ENCODE measurements around the gene SPZ1.
"Not testable (repeated sequence)": the region's sequence is repeated elsewhere in the genome, so short reads cannot be mapped to it uniquely, and the experiment has no call there.

SPZ1 gene, protein sequence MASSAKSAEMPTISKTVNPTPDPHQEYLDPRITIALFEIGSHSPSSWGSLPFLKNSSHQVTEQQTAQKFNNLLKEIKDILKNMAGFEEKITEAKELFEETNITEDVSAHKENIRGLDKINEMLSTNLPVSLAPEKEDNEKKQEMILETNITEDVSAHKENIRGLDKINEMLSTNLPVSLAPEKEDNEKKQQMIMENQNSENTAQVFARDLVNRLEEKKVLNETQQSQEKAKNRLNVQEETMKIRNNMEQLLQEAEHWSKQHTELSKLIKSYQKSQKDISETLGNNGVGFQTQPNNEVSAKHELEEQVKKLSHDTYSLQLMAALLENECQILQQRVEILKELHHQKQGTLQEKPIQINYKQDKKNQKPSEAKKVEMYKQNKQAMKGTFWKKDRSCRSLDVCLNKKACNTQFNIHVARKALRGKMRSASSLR

DNA sequence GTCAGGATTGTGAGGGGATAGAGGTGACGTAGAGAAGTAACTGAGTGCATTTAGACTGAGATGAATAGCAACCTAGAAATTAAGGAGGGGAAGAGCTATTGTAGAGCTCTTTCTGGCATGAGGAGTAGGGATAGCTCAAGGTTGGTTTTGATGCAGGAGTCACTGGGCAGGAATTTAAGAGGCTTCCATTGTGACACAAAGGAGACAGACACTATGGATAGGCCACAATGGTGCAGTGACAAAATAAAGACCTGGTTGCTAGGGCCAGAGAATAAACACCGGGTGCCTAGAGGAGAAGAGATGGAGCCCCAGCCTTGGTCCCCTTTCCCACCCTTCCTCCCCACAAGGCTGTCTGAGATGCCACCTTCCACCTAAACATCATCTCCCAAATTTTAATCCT is at the start of gene SPZ1:
SPZ1 (plus strand) TSS at position 301 of the 400 bp plus-strand sequence. CDS start 214 bp downstream, outside the sequence.
- no peak for DNase-seq

DNA sequence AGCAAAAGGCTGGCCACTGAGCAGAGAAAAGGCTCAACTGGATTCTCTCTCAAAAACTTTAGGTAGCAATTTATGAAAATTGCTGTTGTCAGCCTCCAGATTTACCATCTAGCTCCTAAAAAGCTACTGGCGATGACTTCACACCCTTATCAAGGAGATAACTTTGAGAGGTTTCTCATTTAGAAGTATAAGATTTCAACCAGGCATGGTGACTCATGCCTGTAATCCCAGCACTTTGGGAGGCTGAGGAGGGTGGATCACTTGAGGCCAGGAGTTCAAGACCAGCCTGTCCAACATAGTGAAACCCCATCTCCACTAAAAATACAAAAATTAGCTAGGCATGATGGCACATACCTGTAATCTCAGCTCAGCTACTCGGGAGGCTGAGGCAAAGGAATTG is 49.3 kb upstream of the SPZ1 start:
- not testable (repeated sequence) for DNase-seq

DNA sequence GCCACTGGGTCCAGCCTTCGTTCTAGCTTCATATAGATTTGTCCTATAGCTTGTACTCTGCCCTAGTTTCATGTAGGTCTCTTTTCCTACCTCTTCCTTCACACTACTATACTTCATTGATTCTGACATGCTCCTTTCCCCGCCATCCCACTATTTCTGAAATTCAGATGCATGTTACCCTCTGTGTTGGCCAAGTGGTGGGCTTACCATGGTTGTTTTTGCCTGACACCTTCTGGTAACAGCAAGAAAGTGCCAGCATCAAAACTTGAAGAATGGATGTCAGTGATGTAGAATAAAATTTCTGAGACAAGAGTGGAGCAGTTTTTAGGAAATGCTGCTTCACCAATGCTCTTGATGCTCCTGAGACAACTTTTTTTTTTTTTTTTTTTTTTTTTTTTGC is 44.5 kb upstream of the SPZ1 start:
- no peak for DNase-seq

DNA sequence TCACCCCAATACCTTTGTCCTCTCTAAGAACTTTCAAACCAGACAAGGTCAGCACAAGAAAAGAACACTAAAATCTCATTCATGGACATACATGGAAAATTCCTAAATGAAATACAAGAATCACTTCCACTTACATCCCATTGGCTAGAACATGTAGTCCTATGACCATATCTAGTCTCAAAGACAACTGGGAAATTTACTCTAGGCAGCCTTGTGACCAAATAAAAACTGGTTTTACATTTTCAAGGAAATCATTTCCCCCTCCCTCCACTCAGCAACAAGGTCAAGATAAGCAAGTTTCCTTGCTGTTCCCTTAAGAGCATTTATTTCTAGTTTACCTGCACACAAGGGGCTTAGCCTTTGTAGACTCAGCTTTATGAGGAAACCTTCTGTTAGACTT is 43.6 kb upstream of the SPZ1 start:
- DNase-seq = no peak

DNA sequence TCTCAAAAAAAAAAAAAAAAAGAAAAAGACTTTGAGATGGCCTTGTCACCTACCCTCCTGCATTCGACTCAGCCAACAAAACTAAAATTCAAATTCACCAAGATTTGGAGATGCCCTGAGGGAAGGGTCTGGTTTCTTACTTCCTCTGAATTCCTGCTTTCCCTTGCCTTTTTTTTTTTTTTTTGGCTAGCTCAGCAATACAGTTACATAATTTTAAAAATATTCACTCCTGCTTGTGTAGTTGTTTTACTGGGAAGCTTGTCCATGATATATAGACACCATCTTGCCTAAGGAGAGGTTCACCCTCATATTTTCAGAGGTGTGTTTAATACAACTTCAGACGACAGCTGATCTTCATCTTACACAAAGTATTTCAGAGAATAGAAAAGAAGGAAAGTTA is 42.6 kb upstream of the SPZ1 start:
- DNase-seq = no peak

DNA sequence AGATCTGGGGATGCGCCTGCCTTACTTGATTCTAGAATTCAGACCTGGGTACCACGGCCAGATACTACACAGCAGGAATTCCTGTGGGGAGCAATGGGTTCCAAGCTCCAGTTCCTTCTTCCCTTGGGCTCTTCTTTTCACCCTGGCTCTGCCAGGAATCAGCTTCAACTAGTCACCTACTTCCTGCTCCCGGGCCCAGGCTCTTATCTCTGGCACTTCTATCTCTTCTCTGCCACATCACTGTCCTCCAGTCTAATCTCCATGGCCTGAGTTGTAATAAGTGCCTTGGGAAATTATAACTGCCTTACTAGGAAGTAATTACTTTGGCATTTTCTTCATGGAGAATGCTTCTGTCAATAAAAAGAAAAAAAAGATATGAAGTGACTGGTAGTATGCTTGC is 37.7 kb upstream of the SPZ1 start:
- no peak for DNase-seq

DNA sequence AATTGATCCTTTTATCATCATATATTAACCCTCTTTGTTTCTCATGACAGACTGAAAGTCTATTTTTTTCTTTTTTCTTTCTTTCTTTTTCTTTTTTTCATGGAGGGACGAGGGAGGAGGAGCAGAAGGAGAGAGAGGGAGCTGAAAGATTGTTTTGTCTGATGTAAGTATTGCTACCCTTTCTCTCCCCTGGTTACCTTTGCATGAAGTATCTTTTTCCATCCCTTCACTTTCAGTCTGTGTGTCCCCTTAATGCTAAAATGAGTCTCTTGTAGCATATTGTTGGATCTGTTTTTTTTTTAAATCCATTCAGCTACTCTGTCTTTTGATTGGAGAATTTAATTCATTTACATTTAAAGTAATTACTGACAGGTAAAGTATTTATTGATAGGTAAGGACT is 36.4 kb upstream of the SPZ1 start:
- DNase-seq = no peak

DNA sequence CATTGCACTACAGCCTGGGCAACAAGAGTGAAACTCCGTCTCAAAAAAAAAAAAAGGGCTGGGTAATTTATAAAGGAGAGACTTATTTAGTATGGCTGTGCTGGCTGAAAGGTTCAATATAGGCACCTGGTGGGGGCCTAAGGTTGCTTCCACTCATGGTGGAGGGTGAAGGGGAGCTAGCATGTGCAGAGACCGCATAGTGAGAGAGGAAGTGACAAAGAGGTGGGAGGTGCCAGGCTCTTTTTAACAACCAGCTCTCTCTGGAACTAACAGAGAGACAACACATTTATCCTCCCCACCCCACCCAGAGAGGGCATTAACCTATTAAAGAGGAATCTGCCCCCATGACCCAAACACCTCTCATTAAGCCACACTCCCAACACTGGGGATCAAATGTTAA is 35.1 kb upstream of the SPZ1 start:
- no peak for DNase-seq

DNA sequence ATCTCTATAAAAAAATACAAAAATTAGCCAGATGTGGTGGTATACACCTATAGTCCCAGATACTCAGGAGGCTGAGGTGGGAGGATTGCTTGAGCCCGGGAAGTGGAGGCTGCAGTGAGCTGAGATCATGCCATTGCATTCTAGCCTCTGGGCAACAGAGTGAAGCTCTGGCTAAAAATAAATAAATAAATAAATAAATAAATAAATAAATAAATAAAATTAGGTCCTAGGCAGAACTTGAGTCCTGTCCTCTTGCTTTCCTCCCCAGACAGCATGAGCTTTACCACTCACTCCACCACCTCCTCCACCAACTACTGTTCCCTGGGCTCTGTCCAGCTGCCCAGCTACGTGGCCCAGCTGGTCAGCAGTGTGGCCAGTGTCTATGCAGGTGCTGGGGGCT is 31.6 kb upstream of the SPZ1 start:
- no peak for DNase-seq

DNA sequence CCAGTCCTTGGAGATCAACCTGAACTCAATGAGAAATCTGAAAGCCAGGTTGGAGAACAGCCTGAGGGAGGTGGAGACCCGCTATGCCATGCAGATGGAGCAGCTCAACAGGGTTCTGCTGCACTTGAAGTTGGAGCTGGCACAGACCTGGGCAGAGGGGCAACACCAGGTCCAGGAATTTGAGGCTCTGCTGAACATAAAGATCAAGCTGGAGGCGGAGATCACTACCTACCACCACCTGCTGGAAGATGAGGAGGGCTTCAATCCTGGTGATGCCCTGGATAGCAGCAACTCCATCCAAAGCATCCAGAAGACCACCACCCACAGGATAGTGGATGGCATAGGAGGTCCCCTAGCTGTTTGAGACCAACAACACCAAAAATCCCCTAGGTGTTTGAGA is 30.5 kb upstream of the SPZ1 start:
- DNase-seq = no peak

DNA sequence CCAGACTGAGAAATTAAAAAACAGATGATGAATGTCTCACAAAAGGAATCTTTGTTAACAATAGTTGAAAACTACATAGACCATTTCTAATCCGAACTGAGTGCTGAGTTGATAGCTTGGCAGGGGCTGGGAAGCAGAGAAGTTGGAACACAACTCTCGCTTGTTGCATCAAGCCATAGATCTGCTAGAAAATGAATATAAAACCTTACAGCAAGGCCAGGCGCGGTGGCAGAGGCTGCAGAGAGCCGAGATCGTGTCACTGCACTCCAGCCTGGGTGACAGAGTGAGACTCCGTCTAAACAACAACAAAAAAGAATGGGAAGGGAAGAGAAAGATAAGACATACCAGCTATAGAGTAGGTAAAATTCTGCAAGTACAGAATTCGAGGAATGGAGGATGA is 28.0 kb upstream of the SPZ1 start:
- DNase-seq = no peak

DNA sequence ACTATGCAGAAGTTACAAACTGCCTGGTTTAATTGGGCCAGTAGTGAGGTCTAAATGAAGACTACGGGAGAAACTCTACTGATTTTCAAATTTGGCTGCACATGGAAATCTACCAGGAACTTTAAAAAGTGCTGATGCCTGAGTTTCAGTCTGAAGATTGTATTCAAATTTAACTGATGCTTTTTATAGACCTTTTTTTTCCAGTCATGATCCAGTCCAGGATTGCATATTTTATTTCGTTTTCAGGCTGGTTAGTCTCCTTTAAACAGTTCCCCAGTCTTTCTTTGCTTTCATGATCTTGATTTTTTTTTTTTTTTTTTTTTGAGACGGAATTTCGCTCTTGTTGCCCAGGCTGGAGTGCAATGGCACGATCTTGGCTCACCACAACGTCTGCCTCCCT is 23.7 kb upstream of the SPZ1 start:
- DNase-seq = no peak

DNA sequence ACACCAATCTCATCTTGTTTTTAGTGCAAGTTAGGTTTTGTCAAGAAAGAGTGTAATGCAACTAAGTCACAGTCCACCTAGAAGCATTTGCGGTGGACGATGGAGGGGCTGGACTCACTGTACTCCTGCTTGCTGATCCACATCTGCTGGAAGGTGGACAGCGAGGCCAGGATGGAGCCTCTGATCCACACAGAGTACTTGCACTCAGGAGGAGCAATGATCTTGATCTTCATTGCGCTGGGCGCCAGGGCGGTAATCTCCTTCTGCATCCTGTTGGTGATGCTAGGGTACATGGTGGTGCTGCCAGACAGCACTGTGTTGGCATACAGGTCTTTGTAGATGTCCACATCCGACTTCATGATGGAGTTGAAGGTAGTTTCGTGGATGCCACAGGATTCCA is 20.2 kb upstream of the SPZ1 start:
- DNase-seq = no peak

DNA sequence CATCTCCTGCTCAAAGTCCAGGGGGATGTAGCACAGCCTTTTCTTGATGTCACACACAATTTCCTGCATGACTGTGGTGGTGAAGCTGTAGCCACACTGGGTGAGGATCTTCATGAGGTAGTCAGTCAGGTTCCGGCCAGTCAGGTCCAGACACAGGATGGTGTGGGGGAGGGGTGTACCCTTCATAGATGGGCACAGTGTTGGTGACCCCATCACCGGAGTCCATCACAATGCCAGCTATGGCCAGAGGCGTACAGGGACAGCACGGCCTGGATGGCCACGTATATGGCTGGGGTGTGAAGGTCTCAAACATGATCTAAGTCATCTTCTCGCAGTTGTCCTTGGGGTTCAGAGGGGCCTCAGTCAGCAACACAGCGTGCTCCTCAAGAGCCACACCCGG is 19.7 kb upstream of the SPZ1 start:
- no peak for DNase-seq

DNA sequence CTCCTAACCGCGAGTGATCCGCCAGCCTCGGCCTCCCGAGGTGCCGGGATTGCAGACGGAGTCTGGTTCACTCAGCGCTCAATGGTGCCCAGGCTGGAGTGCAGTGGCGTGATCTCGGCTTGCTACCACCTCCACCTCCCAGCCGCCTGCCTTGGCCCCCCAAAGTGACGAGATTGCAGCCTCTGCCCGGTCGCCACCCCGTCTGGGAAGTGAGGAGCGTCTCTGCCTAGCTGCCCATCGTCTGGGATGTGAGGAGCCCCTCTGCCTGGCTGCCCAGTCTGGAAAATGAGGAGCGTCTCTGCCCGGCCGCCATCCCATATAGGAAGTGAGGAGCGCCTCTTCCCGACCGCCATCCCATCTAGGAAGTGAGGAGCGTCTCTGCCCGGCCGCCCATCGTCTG is 19.0 kb upstream of the SPZ1 start:
- not testable (repeated sequence) for DNase-seq

DNA sequence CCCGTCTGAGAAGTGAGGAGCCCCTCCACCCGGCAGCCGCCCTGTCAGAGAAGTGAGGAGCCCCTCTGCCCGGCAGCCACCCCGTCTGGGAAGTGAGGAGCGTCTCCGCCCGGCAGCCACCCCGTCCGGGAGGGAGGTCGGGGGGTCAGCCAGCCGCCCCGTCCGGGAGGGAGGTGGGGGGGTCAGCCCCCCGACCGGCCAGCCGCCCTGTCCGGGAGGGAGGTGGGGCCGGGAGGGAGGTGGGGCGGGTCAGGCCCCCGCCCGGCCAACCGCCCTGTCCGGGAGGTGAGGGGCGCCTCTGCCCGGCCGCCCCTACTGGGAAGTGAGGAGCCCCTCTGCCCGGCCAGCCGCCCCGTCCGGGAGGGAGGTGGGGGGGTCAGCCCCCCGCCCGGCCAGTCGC is 18.5 kb upstream of the SPZ1 start:
- DNase-seq = not testable (repeated sequence)

DNA sequence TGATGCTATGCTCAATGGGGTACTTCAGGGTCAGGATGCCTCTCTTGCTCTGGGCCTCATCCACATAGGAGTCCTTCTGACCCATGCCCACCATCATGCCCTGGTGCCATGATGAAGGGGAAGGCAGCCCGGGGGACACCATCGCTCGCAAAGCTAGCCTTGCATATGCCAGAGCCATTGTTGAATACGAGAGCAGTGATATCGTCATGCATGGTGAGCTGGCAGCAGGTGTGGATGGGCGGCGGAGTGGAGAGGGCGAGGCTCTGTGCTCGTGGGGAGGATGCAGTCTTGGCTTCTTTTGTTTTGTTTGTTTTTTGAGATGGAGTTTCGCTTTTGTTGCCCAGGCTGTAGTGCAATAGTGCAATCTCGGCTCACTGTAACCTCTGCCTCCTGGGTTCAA is 17.2 kb upstream of the SPZ1 start:
- no peak for DNase-seq

DNA sequence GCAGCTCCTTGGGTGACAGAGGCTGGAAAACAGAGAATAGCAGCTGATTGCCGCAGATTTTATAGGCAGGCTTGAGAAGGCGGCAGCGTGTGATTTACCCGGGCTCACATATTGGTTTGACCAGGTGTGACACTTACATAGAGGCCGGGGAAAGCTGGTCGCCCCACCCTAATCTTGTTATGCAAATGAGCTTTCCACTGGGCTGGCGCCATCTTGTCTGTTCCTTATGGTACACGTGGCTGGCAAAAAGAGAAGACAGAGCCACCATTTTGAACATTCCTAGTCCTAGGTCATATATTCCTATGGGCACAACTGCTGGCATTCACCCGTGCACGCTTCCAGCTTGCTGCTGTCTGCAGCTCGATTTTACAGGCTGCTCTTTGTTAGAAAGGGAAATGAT is 11.3 kb upstream of the SPZ1 start:
- DNase-seq = no peak

DNA sequence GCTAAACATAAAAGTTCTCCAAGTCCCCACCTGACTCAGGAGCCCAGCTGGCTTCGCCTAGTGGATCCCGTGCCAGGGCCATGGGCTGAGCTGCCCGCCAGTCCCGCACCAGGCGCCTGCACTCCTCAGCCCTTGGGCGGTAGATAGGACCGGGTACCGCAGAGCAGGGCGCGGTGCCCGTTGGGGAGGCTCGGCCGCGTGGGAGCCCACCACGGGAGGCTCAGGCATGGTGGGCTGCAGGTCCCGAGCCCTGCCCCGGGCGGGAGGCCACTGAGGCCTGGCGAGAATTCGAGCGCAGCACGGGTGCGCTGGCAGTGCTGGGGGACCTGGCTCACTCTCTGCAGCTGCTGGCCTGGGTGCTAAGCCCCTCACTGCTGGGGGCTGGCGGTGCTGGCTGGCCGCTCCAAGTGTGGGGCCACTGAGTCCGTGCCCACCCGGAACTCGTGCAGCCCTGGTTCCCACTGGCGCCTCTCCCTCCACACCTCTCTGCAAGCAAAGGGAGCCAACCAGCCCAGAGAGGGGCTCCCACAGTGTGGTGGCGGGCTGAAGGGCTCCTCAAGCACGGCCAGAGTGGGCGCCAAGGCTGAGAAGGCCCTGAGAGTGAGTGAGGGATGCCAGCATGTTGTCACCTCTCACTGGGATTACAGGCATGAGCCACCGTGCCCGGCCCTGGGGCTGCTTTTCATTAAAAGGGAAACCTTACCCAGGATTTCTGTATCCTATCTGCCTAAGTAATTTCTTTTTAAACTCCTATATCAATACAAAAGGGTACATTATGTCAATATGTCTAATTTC is 9.7 kb upstream of the SPZ1 start:
- no peak for DNase-seq

DNA sequence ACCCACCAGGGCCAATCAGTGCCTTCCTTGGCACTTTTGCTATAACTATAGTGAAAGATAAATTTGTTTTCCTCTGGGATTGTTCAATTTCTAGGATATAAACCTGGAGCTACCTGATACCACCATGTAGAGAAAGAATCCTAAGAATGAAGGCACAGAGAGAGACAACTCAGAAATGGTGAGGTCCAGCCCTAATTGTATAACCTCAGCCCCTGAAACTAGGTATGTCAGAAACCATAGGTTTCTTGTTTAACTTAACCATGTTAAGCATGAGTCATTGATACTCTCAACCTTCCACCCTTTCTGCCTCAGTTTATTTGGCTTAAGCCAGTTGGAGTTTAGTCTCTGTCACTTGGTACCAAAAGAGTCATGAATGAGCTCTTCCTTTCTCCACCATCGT is 4.6 kb upstream of the SPZ1 start:
- DNase-seq = no peak

DNA sequence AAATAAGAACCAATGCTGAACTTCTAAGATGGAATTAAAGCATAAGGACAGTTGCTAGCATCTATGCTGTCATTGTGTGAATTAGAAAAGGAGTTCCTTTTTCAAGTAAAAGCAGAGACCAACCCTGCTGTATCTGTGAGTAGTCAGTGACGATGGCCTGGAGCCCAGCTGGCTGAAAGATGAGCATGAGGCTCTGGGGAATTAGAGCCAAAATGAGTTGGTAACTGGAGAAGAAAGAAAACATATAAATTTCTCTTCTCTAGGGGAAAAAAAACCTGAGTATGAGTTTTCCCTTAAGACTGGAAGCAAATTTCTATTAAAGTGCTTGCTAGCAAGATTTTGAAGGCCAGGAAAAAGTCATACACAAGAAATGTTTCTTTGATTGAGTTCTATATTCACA is 1.6 kb upstream of the SPZ1 start:
- DNase-seq = no peak

DNA sequence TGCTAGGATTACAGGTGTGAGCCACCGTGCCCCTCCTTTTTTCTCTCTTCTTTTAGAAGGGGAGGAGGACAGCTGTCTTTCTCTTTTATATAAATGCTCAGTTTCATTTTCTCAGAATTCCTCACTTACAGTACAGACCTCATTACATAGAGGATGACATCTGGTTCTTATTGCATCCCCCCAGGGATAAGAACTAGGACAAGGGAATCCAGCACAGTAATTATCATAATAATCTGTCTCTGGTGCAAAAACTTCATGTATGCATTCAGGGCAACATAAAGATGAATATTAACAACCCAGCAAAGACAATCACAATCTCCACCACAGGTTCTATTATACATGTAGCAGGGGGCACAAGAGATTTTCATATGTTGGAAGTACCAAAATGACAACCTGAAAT is 5.1 kb downstream of the SPZ1 start:
- no peak for DNase-seq

DNA sequence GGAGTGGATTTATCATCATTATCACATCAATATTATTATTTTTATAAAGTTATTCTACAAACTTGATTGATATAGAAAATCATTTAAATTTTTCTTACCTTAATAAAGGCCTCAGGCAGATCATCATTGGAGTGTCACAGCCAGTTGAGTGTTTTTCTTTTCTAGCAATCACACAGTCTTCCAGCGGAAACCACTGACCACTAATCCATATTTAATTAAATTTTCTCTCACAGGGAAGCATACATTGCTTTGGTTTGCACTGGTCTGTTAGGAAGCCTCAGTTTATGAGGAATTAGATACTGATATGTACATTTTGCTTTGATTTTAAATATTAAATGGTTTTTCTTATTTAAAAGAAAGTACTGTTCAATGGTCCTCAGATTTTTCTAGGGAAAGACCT is 6.7 kb downstream of the SPZ1 start:
- no peak for DNase-seq

DNA sequence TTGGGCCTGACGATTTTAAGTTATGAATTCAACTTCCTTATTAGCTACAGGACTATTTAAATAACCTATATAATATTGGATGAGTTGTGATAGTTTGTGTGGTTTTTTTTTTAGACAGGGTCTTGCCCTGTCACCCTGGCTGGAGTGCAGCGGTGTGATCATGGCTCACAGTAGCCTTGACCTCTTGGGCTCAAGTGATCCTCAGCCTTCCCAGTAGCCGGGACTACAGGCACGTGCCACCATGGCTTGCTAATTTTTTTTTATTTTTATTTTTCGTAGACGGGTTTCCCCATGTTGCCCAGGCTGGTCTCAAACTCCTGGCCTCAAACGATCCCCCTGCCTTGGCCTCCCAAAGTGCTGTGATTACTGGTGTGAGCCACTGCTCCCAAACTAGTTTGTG is 17.6 kb downstream of the SPZ1 start:
- no peak for DNase-seq

DNA sequence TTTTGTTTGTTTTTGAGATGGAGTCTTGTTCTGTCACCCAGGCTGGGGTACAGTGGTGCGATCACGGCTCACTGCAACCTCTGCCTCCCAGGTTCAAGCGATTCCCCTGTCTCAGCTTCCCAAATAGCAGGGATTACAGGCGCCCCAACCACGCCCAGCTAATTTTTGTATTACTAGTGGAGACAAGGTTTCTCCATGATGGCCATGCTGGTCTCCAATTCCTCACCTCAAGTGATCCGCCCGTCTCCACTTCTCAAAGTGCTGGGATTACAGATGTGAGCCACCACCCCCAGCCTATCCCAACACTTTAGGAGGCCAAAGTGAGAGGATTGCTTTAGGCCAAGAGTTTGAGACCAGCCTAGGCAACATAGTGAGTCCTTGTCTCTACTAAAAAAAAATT is 19.3 kb downstream of the SPZ1 start:
- no peak for DNase-seq
